ENCODE results near the gene DYNC1I1.
"Not testable (repeated sequence)": the region's sequence is repeated elsewhere in the genome, so short reads cannot be mapped to it uniquely, and the experiment has no call there.

Gene DYNC1I1

GRCh38 chr7:95906851-95907250, 134.5 kb downstream of the DYNC1I1 start:
- DNase-seq: no peak

GRCh38 chr7:95907337-95907736, 135.0 kb downstream of the DYNC1I1 start:
- no peak for DNase-seq

GRCh38 chr7:95908499-95908898, 136.1 kb downstream of the DYNC1I1 start:
- DNase-seq: no peak

- no peak for DNase-seq
Observed at GRCh38 chr7:95910341-95910740, 138.0 kb downstream of the DYNC1I1 start.

- DNase-seq: no peak
Observed at GRCh38 chr7:95915731-95916130, 143.4 kb downstream of the DYNC1I1 start.

GRCh38 chr7:95916573-95917297, 144.4 kb downstream of the DYNC1I1 start:
- DNase-seq: peak in 51 of 56 donors; percentile 4 to 94 (median 64)

GRCh38 chr7:95917634-95918033, 145.3 kb downstream of the DYNC1I1 start:
- DNase-seq: no peak

GRCh38 chr7:95919556-95919955, 147.2 kb downstream of the DYNC1I1 start:
- no peak for DNase-seq

GRCh38 chr7:95921543-95921942, 149.2 kb downstream of the DYNC1I1 start:
- DNase-seq: no peak

- DNase-seq: no peak
Observed at GRCh38 chr7:95922191-95922590, 149.8 kb downstream of the DYNC1I1 start.

- no peak for DNase-seq
Observed at GRCh38 chr7:95925236-95925635, 152.9 kb downstream of the DYNC1I1 start.

- DNase-seq: no peak
Observed at GRCh38 chr7:95925971-95926370, 153.6 kb downstream of the DYNC1I1 start.

GRCh38 chr7:95927756-95928155, 155.4 kb downstream of the DYNC1I1 start:
- DNase-seq: peak in 4 of 56 donors; percentile 3 to 16 (median 6)

- DNase-seq: no peak
Observed at GRCh38 chr7:95929710-95930280, 157.4 kb downstream of the DYNC1I1 start.

- no peak for DNase-seq
Observed at GRCh38 chr7:95931460-95932232, 159.3 kb downstream of the DYNC1I1 start.

GRCh38 chr7:95933618-95934017, 161.3 kb downstream of the DYNC1I1 start:
- peak in 6 of 56 donors; percentile 5 to 54 (median 24) for DNase-seq

GRCh38 chr7:95944867-95945266, 172.5 kb downstream of the DYNC1I1 start:
- DNase-seq: not testable (repeated sequence)

GRCh38 chr7:95950698-95951097, 178.3 kb downstream of the DYNC1I1 start:
- DNase-seq: no peak

GRCh38 chr7:95951531-95951930, 179.2 kb downstream of the DYNC1I1 start:
- peak in 5 of 56 donors; percentile 1 to 17 (median 3) for DNase-seq

- peak in 15 of 56 donors; percentile 0 to 39 (median 10) for DNase-seq
Observed at GRCh38 chr7:95951997-95952795, 179.8 kb downstream of the DYNC1I1 start.

- DNase-seq: no peak
Observed at GRCh38 chr7:95952851-95953250, 180.5 kb downstream of the DYNC1I1 start.

Measured in nucleus accumbens (tissue), 56 donors.